DND-41 (cell line): Measurements from ENCODE around the gene PIK3CB.
"Not testable (repeated sequence)": the region's sequence is repeated elsewhere in the genome, so short reads cannot be mapped to it uniquely, and the experiment has no call there.

Experiments used
- CTCF ChIP-seq: IDR thresholded peaks from 2 replicates; pipeline ENCODE4 v1.5.1; 2012; ENCODE audit warnings: borderline replicate concordance, low read length, moderate library complexity, mild to moderate bottlenecking; ENCODE audit not compliant: poor library complexity, severe bottlenecking; ENCODE audit errors: extremely low read depth
- EZH2 ChIP-seq: IDR thresholded peaks from 3 replicates; pipeline ENCODE4 v1.6.1; 2012; ENCODE audit warnings: borderline replicate concordance, low read depth, mild to moderate bottlenecking, moderate library complexity, low read length, inconsistent platforms; ENCODE audit not compliant: severe bottlenecking

GRCh38 chr3:138785362-138785857 lies 49.3 kb downstream of the PIK3CB start:
- TF ChIP-seq CTCF, EZH2: not testable (repeated sequence)
